HG03103 (cell line): ENCODE data around the gene KMT2E.

Source experiments
- ATAC-seq: cut with Tn5 transposase; IDR thresholded peaks from one replicate; pipeline ENCODE4 v1.9.1; 2021; ENCODE audit warnings: low read depth; ENCODE audit not compliant: unreplicated experiment

Gene KMT2E

DNA sequence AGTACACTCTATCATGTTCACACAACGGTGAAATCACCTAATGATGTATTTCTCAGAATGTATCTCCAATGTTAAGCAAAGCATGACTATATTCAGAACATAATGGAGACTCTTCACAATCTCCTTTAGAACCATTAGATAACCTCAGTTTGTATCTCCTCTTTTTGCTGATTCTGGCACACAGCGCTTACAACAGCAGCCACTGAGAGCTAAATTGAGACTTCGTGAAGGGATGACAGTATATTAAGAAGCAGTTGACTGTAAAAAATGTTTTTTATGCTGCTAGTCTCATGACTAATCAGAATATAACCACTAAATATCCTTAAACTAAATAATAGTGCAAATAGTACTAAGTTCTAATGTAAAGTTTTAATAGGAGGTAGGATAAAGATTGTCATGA lies 46.9 kb downstream of the KMT2E start:
- ATAC-seq: no peak

GRCh38 chr7:105065104-105065503 lies 51.1 kb downstream of the KMT2E start:
- no peak for ATAC-seq

GRCh38 chr7:105067691-105068090 lies 53.7 kb downstream of the KMT2E start:
- no peak for ATAC-seq

GRCh38 chr7:105068886-105069285 lies 54.9 kb downstream of the KMT2E start:
- no peak for ATAC-seq

DNA sequence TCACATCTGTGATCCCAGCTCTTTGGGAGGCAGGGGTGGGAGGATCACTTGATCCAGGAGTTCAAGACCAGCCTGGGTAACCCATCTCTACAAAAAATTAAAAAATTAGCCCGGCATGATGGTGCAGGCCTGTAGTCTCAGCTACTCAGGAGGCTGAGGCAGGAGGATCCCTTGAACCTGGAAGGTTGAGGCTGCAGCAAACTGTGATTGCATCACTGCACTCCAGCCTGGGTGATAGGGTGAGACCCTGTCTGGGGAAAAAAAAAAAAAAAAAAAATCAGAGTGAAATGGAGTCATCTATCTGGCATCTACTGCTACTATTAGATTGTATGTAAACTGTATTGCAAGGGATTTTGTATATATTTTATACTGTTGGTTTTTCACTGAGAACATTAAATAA lies 59.1 kb downstream of the KMT2E start:
- ATAC-seq: no peak

DNA sequence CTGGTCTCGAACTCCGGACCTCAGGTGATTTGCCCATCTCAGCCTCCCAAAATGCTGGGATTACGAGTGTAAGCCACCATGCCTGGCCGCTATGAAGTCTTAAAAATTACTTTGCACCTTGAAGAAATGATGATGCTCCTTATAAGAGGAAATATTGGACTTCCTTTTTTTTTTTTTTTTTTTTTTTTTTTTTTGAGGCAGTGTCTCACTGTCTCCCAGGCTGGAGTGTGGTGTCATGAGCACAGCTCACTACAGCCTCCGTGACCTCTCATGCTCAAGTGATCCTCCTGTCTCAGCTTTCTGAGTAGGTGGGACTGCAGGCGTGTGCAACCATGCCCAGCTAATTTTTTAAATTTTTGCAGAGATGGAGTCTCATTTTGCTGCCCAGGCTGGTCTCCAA lies 65.3 kb downstream of the KMT2E start:
- ATAC-seq: no peak

DNA sequence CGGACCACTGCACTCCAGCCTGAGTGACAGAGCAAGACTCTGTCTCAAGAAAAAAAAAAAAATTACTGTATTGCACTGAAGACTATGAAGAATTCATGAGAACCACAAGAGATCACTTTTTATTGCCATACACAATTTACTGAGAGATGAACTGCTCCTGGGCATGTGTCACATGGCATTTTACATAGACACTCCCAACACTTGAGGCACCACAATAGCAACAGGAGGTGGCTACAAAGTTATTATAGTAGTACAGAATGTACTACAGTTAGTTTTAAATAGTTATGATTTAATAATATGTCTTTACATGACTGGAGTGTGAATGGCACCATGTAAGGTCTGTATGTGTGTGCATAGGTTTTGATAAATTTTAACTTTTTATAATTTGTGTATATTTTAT lies 70.6 kb downstream of the KMT2E start:
- ATAC-seq: no peak

- ATAC-seq: no peak
These were observed 72.8 kb downstream of the KMT2E start for GRCh38 chr7:105086850-105087249.

GRCh38 chr7:105087981-105088380 lies 74.0 kb downstream of the KMT2E start:
- no peak for ATAC-seq

DNA sequence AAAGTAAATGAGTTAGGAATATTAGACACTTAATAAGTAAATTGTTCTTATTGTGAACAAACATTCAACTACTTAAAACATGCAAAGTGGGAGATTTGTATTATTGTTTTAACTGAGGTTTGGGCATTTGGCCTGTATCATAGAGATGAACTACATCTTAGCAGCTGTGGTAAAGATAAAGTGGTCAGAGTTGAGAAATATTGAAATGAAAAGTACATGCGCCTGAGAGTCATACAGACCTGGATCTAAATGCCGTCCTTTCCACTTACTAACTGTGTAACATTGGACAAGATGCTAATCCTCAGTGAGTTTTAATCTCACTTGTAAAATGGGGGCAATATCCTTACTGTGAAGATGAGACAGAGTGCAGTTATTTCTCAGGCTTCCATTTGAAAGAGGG lies 74.5 kb downstream of the KMT2E start:
- ATAC-seq: no peak

DNA sequence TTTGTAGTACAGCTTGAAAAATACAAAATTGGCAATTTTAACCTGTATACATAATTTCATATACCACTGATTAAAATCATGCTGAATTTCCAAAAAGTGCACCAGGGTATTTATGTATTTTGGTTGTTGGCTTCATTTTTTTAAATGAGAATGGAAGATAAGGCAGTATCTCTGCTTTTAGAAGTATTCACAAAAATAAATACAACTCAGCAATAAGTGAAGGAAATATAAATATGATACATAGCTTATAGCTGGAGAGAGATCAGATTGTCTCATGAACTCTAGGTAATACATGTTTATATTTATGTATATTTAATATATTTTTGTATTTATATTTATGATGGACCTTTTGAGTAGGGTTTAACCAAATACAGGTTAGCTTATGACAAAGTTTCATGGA lies 81.0 kb downstream of the KMT2E start:
- no peak for ATAC-seq

GRCh38 chr7:105096306-105096705 lies 82.3 kb downstream of the KMT2E start:
- no peak for ATAC-seq

DNA sequence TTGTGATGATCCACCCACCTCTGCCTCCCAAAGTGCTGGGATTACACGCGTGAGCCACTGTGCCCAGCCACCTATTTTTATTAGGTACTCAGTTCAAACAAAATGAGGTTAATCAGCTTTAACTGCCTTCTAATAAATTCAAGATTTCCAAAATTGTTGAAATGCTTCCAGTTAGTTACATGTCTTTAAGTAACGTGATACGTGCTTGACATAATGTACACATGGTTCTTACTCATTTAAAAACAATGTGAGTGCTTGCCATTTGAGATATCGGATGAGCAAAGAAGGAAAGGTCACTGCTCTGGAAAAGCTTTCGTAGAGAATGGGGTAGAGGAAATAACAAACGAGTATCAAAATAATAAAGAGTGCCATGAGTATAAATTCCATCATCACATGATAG lies 83.6 kb downstream of the KMT2E start:
- no peak for ATAC-seq

DNA sequence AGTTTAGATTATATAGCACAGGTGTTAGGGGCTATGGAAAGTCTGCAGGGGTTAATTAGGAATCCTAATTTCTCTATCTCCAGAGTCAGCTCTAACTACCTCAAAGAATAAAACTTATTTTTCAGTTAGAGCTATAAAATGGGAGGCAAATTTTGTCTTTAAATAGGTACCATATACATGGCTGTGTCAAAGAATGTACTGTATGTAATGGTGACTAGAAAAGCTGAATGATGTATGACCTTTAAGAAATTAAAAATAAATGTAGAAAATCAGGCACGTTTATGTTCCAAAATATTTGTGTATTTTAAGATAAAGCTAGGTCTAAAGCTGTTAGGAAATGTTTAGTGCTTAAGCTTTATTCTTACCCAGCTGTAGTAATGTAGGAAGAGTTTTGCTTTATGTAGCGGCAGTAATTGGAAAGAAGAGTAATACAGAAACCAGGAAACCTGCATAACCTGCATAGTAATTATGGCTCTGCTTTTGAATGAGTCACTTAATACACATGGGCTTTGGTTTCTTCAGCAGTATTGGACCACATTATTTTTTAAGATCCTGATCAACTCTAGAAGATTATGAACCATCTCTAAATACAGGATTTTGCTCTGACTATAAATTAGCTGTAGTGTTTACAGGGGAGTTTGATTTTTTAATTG lies 85.0 kb downstream of the KMT2E start:
- peak; percentile 56 for ATAC-seq

DNA sequence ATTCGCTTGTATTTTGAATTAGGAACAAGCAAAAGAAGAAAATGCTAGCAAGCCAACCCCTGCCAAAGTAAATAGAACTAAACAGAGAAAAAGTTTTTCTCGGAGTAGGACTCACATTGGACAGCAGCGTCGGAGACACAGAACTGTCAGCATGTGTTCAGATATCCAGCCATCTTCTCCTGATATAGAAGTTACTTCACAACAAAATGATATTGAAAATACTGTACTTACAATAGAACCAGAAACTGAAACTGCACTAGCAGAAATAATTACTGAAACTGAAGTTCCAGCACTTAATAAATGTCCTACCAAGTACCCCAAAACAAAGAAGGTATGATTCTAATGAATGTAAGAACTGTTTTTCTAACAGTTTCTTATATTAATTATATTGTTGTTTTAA lies 87.9 kb downstream of the KMT2E start:
- ATAC-seq: no peak

GRCh38 chr7:105102557-105103352 lies 88.8 kb downstream of the KMT2E start:
- no peak for ATAC-seq

- ATAC-seq: no peak
These were observed 91.6 kb downstream of the KMT2E start for GRCh38 chr7:105105579-105105978.

DNA sequence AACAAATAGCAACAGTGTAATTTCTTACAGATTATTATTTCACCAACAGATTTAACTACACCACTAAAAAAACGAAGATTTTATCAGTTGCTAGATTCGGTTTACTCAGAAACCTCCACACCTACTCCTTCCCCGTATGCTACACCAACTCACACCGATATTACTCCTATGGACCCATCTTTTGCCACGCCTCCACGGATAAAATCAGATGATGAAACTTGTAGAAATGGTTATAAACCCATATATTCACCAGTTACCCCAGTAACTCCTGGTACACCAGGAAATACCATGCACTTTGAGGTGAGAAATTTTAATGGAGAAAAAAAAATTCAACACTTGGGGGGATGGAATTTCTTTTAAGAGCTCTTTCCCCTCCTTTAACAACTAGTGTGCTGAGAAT lies 92.5 kb downstream of the KMT2E start:
- ATAC-seq: no peak

- no peak for ATAC-seq
These were observed 93.5 kb downstream of the KMT2E start for GRCh38 chr7:105107458-105107857.

- no peak for ATAC-seq
These were observed 98.7 kb downstream of the KMT2E start for GRCh38 chr7:105112440-105113418.
